ENCODE measurements around the gene C21orf58.
A peak's percentile ranks its signal among the peaks of the same experiment; 100 is the strongest.

Gene C21orf58

DNA sequence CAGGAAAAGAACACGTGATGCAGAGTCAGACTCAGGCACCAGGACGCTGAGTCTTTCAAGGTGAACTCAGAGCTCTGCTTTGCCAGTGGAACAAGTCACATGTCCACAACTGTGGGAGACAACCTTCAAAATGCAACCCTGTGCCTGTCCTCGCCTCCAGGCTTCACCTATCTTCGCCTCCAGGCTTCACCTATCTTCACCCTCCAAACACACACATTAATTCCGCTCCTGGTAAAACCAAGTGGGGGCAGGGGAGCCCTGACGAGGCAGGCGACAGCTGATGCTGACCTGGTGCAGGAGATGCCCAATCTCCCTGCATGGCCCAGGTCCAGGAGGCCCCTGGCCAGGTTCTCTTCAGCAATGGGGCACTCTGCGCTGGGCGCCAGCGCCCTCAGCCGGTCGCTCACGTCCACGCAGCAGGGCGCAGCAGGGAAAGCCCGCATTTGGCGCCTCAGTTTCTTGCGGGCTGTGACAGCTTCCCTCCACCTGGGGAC lies 67.1 kb downstream of the C21orf58 start:
- no peak for DNase-seq (ENCODE audit: low read depth in 3 of 3)

DNA sequence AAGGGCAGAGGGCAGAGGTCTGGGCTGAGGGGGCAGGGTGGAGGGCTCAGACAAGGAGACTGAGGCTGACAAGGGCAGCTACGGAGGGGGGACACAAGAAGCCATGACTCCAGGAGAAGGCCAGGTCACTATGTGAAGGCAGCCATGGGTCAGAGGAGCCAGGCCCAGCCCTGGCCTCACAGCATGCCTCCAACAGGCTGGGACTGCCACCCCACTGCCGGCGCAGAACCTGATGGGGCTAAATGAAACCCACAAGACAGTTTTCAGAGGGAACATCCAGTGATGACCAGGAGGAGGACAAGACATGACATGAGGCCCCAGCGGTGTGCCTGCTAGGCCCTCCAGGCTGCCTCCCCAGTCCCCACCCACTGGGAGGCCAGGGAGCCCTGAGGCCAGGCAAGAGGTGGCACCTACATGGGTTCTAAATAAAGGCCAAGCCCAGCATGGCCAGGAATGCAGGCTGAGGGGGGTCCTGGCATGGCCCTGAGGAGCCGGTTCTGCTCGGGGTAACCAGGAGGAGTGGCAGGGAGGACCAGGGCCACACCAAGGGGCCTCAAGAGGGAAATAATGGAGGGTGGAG lies 67.8 kb downstream of the C21orf58 start:
- no peak for DNase-seq (ENCODE audit: low read depth in 3 of 3)

DNA sequence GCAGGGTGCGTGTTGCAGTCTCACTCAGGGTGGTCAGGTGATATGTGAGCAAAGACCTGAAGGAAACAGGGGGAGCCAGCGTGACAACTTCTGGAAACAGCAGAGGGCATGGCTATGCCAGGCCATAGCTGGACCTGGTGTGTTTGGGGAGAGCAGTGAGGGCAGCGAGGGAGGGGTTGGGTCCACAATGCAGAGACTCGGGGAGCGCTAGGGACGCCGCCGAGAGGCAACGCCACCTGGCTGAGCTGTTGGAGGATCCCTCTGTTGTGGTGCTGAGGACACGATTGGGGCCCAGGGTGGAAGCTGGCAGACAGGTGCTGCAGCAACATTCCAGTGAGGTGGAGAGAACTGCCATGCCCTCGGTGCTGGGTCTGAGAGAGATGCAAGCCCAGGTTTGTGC lies 68.5 kb downstream of the C21orf58 start:
- DNase-seq (ENCODE audit: low read depth in 3 of 3): no peak

DNA sequence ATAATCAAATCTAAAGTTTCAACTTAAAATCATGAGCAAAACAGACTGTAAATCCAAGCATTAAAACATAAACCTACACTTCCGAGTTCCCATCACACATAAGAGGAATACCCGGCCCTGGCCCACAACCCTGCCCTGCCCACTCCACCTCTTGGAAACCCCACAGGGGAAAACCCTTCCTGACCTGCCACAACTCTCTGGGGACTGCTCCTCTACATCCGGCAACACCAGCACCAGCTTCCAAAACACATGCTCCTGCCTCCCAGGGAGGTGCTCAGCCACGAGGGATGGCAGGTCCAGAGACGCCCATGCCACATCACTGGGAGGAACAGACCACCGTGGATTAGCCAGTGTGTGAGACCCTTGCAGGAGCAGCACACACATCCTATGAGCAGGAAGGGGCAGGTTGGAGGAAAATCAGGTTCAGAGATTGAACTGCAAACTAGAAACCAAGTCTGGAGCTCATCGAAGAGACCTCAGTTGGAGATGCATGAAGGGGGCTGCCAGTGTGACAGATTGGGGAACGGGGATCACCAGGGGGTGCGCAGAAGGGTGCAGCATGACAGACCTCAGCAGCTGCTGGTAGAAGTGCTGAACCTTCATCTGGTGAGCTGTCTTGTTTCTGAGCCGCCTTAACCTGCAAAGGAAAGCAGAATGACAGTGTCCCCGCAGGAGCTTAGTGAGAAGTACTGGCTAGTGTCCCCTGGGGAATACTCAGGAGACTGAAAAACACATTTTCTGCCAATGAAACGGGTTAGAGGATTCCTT lies 69.3 kb downstream of the C21orf58 start:
- no peak for DNase-seq (ENCODE audit: low read depth in 3 of 3)

DNA sequence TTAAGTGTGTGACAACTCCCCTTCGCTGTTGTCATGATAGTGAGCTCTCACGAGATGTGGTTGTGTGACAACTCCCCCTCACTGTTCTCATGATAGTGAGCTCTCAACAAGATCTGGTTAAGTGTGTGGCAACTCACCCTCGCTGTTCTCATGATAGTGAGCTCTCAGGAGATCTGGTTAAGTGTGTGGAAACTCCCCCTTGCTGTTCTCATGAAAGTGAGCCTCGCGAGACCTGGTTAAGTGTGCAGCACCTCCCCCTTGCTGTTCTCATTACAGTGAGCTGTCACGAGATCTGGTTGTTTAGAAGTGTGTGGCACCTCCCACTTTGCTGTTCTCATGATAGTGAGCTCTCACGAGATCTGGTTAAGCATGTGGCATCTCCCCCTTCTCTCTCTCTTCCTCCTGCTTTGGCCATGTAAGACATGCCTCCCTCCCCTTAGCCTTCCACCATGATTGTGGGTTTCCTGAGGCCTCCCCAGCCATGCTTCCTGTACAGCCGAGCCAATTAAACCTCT lies 70.0 kb downstream of the C21orf58 start:
- peak in 2 of 3 experiments; percentile 10 to 20 for DNase-seq (ENCODE audit: low read depth in 3 of 3)

DNA sequence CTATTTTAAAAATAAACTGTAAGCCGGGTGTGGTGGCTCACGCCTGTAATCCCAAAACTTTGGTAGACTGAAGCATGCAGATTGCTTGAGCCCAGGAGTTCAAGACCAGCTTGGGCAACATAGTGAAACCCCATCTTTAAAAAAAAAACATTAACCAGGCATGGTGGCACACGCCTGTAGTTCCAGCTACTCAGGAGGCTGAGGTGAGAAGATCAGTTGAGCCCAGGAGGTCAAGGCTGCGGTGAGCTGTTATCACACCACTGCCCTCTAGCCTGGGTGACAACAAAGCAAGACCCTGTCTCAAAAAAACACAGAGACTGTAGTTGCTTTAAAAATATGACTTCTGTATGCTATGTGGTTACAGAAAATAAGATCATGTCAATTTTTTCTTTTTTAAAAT lies 70.8 kb downstream of the C21orf58 start:
- no peak for DNase-seq (ENCODE audit: low read depth in 3 of 3)

Data from stimulated activated CD4-positive, alpha-beta T cell treated with anti-CD3 and anti-CD28 coated beads, TNF-alpha, amount 100 ng/mL, for 24 hours (primary cell).